Measurements from ENCODE around the gene RNF11. TPM values are rescaled to one million over a fixed set of nuclear protein-coding genes. Genes with fewer than 3 reads are reported as not detected.
"Not testable (repeated sequence)": the region's sequence is repeated elsewhere in the genome, so short reads cannot be mapped to it uniquely, and the experiment has no call there.

RNF11 gene
- total and polyA plus RNA-seq, 4 experiments from 2014 or later = 37.6 to 50.3 (median 42.1) TPM

DNA sequence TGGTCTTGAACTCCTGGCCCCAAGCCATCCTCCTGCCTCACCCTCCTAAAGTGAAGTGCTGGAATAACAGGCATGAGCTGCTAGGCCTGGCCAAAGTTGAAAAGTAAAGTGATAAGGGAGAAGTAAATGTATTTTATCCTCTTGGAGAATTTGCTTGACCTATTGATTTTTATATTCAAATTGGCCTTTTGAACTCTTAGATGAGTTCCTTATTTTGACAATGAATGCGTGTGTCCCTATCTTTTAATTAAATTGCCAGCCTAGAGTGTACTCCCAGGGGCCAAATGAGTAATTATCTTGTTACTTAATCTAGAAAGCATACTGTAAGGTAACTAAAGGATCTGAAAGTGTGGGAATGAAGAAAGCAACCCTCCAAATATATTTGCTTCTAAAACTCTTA is 11.4 kb downstream of the RNF11 start:
- Mint-ChIP-seq H3K27me3 (no peaks in the 10 kb centered on the region), H3K27ac (no peak overlapping the region), H3K36me3 (peaks cover 8 to 9% of the 10 kb centered on the region in 2 donors), H3K4me3 (no peak overlapping the region), H3K9me3 (no peaks in the 10 kb centered on the region), H3K4me1 (peaks cover 37 to 67% (median 50%) of the 10 kb centered on the region in 4 donors)
- no peak overlapping the region for H3K4me3 ChIP-seq (ENCODE audit: low read length in 2 of 2)
- no peaks in the 10 kb centered on the region for H3K36me3 ChIP-seq (ENCODE audit: insufficient read depth, low read length)
- no peaks in the 10 kb centered on the region for H3K9me3 ChIP-seq (ENCODE audit: control insufficient read depth in 1 of 2, low read length in 2 of 2)
- POLR2A ChIA-PET (ENCODE audit: partially characterized antibody) = interaction anchor here (1.6 kb wide), 1 partner anchor 11 kb away, joined by 5 read pairs; the partner anchor contains the start of gene RNF11
- no peaks in the 10 kb centered on the region for H3K27me3 ChIP-seq (ENCODE audit: insufficient read depth, low read length)
- intact Hi-C loops (cut with micrococcal nuclease) = no loop called here
- H3K4me1 ChIP-seq (ENCODE audit: insufficient read depth, low read length) = peaks cover 26% of the 10 kb centered on the region
- DNase-seq = no peak
- no peak overlapping the region for H3K27ac ChIP-seq (ENCODE audit: low read depth, low read length)
- CTCF ChIA-PET (ENCODE audit: partially characterized antibody) = interaction anchor here (1.3 kb wide), 1 partner anchor 57 kb away, joined by 3 read pairs; no protein-coding TSS in a partner anchor

GRCh38 chr1:51249445-51249844 is 13.4 kb downstream of the RNF11 start:
- Mint-ChIP-seq H3K27me3 (no peaks in the 10 kb centered on the region), H3K27ac (no peak overlapping the region), H3K4me3 (no peak overlapping the region), H3K9me3 (no peaks in the 10 kb centered on the region), H3K36me3 (peaks cover 4 to 7% of the 10 kb centered on the region in 2 donors), H3K4me1 (peaks cover 29 to 65% (median 47%) of the 10 kb centered on the region in 4 donors)
- ChIA-PET CTCF (ENCODE audit: partially characterized antibody) (no interaction called here), POLR2A (ENCODE audit: partially characterized antibody) (no interaction called here)
- DNase-seq = no peak
- no peak overlapping the region for H3K4me3 ChIP-seq (ENCODE audit: low read length in 2 of 2)
- H3K27me3 ChIP-seq (ENCODE audit: insufficient read depth, low read length) = no peaks in the 10 kb centered on the region
- no peaks in the 10 kb centered on the region for H3K9me3 ChIP-seq (ENCODE audit: control insufficient read depth in 1 of 2, low read length in 2 of 2)
- no peaks in the 10 kb centered on the region for H3K36me3 ChIP-seq (ENCODE audit: insufficient read depth, low read length)
- peaks cover 28% of the 10 kb centered on the region for H3K4me1 ChIP-seq (ENCODE audit: insufficient read depth, low read length)
- intact Hi-C loops (cut with micrococcal nuclease) = no loop called here
- H3K27ac ChIP-seq (ENCODE audit: low read depth, low read length) = no peak overlapping the region

- H3K9me3 Mint-ChIP-seq; DNase-seq; H3K9me3 ChIP-seq (ENCODE audit: control insufficient read depth in 1 of 2, low read length in 2 of 2); H3K36me3 ChIP-seq (ENCODE audit: insufficient read depth, low read length); POLR2A ChIA-PET (ENCODE audit: partially characterized antibody); H3K4me3 Mint-ChIP-seq; H3K27me3 Mint-ChIP-seq; CTCF ChIA-PET (ENCODE audit: partially characterized antibody); intact Hi-C loops (cut with micrococcal nuclease); H3K4me3 ChIP-seq (ENCODE audit: low read length in 2 of 2); H3K36me3 Mint-ChIP-seq; H3K27ac ChIP-seq (ENCODE audit: low read depth, low read length); H3K27ac Mint-ChIP-seq; H3K27me3 ChIP-seq (ENCODE audit: insufficient read depth, low read length): not testable (repeated sequence)
- peaks cover 29% of the 10 kb centered on the region for H3K4me1 ChIP-seq (ENCODE audit: insufficient read depth, low read length)
- H3K4me1 Mint-ChIP-seq = peaks cover 27 to 67% (median 48%) of the 10 kb centered on the region in 4 donors
Measured at GRCh38 chr1:51250729-51251128, 14.7 kb downstream of the RNF11 start.

- CTCF ChIA-PET (ENCODE audit: partially characterized antibody); intact Hi-C loops (cut with micrococcal nuclease); H3K27me3 Mint-ChIP-seq; POLR2A ChIA-PET (ENCODE audit: partially characterized antibody); H3K27ac Mint-ChIP-seq; H3K4me3 Mint-ChIP-seq; H3K36me3 ChIP-seq (ENCODE audit: insufficient read depth, low read length); H3K27ac ChIP-seq (ENCODE audit: low read depth, low read length); H3K9me3 Mint-ChIP-seq; H3K36me3 Mint-ChIP-seq; DNase-seq; H3K27me3 ChIP-seq (ENCODE audit: insufficient read depth, low read length); H3K4me3 ChIP-seq (ENCODE audit: low read length in 2 of 2); H3K9me3 ChIP-seq (ENCODE audit: control insufficient read depth in 1 of 2, low read length in 2 of 2): not testable (repeated sequence)
- peaks cover 26% of the 10 kb centered on the region for H3K4me1 ChIP-seq (ENCODE audit: insufficient read depth, low read length)
- peaks cover 27 to 67% (median 48%) of the 10 kb centered on the region in 4 donors for H3K4me1 Mint-ChIP-seq
Measured at GRCh38 chr1:51251165-51251564, 15.1 kb downstream of the RNF11 start.

- peaks cover 0 to 7% of the 10 kb centered on the region in 2 donors for H3K36me3 Mint-ChIP-seq
- no peak overlapping the region for H3K4me3 ChIP-seq (ENCODE audit: low read length in 2 of 2)
- H3K9me3 Mint-ChIP-seq = no peaks in the 10 kb centered on the region
- no peaks in the 10 kb centered on the region for H3K27me3 Mint-ChIP-seq
- H3K36me3 ChIP-seq (ENCODE audit: insufficient read depth, low read length) = no peaks in the 10 kb centered on the region
- no peak overlapping the region for H3K27ac Mint-ChIP-seq
- CTCF ChIA-PET (ENCODE audit: partially characterized antibody) = no interaction called here
- no peak overlapping the region for H3K27ac ChIP-seq (ENCODE audit: low read depth, low read length)
- peak overlapping the region in 3 of 8 donors; percentile 39 to 64 (median 58) for H3K4me3 Mint-ChIP-seq
- intact Hi-C loops (cut with micrococcal nuclease) = no loop called here
- no peaks in the 10 kb centered on the region for H3K27me3 ChIP-seq (ENCODE audit: insufficient read depth, low read length)
- H3K4me1 Mint-ChIP-seq = peaks cover 19 to 63% (median 39%) of the 10 kb centered on the region in 4 donors
- POLR2A ChIA-PET (ENCODE audit: partially characterized antibody) = interaction anchor here (0.7 kb wide), 1 partner anchor 17 kb away, joined by 4 read pairs; the partner anchor contains the start of gene RNF11
- no peak for DNase-seq
- H3K4me1 ChIP-seq (ENCODE audit: insufficient read depth, low read length) = peaks cover 14% of the 10 kb centered on the region
- H3K9me3 ChIP-seq (ENCODE audit: control insufficient read depth in 1 of 2, low read length in 2 of 2) = no peaks in the 10 kb centered on the region
Measured at GRCh38 chr1:51252366-51252765, 16.3 kb downstream of the RNF11 start.

GRCh38 chr1:51253691-51254090 is 17.6 kb downstream of the RNF11 start:
- ChIA-PET POLR2A (ENCODE audit: partially characterized antibody) (no interaction called here), CTCF (ENCODE audit: partially characterized antibody) (no interaction called here)
- Histone ChIP-seq H3K4me3 (ENCODE audit: low read length in 2 of 2) (no peak overlapping the region), H3K36me3 (ENCODE audit: insufficient read depth, low read length) (no peaks in the 10 kb centered on the region), H3K9me3 (ENCODE audit: control insufficient read depth in 1 of 2, low read length in 2 of 2) (no peaks in the 10 kb centered on the region), H3K27ac (ENCODE audit: low read depth, low read length) (no peak overlapping the region), H3K4me1 (ENCODE audit: insufficient read depth, low read length) (peaks cover 15% of the 10 kb centered on the region), H3K27me3 (ENCODE audit: insufficient read depth, low read length) (no peaks in the 10 kb centered on the region)
- H3K9me3 Mint-ChIP-seq = no peaks in the 10 kb centered on the region
- no peak for DNase-seq
- peaks cover 23 to 63% (median 38%) of the 10 kb centered on the region in 4 donors for H3K4me1 Mint-ChIP-seq
- peaks cover 0 to 5% of the 10 kb centered on the region in 2 donors for H3K36me3 Mint-ChIP-seq
- no peak overlapping the region for H3K27ac Mint-ChIP-seq
- intact Hi-C loops (cut with micrococcal nuclease) = no loop called here
- H3K4me3 Mint-ChIP-seq = no peak overlapping the region
- H3K27me3 Mint-ChIP-seq = no peaks in the 10 kb centered on the region

DNA sequence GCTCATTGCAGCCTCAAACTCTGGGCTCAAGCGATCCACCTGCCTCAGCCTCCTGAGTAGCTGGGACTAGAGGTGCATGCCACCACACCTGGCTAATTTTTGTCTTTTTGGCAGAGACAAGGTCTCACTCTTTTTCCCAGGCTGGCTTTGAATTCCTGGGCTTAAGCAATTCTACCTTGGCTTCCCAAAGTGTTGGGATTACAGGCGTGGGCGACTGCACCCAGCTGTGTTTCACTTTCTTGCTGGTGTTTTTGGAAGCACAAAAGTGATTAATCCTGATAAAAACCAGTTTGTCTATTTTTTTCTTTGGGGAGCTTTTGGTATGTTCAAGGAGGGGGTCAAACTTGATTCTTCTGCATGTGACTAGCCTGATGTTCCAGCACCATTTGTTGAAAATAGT is 19.3 kb downstream of the RNF11 start:
- ChIA-PET POLR2A (ENCODE audit: partially characterized antibody) (no interaction called here), CTCF (ENCODE audit: partially characterized antibody) (interaction anchor here (1.1 to 1.6 kb wide), 3 partner anchors 11 to 42 kb away, joined by 3 to 4 read pairs (median 4); no protein-coding TSS in a partner anchor)
- no peaks in the 10 kb centered on the region for H3K36me3 ChIP-seq (ENCODE audit: insufficient read depth, low read length)
- Mint-ChIP-seq H3K36me3 (peaks cover 0 to 5% of the 10 kb centered on the region in 2 donors), H3K9me3 (no peaks in the 10 kb centered on the region), H3K27me3 (no peaks in the 10 kb centered on the region), H3K4me3 (no peak overlapping the region), H3K27ac (peak overlapping the region in 1 of 7 donors; percentile 24), H3K4me1 (peaks cover 31 to 68% (median 43%) of the 10 kb centered on the region in 4 donors)
- H3K4me1 ChIP-seq (ENCODE audit: insufficient read depth, low read length) = peaks cover 21% of the 10 kb centered on the region
- no peak for DNase-seq
- H3K27me3 ChIP-seq (ENCODE audit: insufficient read depth, low read length) = no peaks in the 10 kb centered on the region
- intact Hi-C loops (cut with micrococcal nuclease) = no loop called here
- no peaks in the 10 kb centered on the region for H3K9me3 ChIP-seq (ENCODE audit: control insufficient read depth in 1 of 2, low read length in 2 of 2)
- H3K27ac ChIP-seq (ENCODE audit: low read depth, low read length) = no peak overlapping the region
- H3K4me3 ChIP-seq (ENCODE audit: low read length in 2 of 2) = no peak overlapping the region
